Vagina (tissue), 2 donors: ENCODE data around the gene ABCF2. TPM values are rescaled to one million over a fixed set of nuclear protein-coding genes. Genes with fewer than 3 reads are reported as not detected.

ENCODE experiments used
- DNase-seq, 2 donors: peaks; one replicate each; pipeline ENCODE4 v3.0.0-alpha.2; 2017; ENCODE audit errors: extremely low spot score in 2 of 2
- H3K27ac ChIP-seq: fragments of 200-600 bp; sonication (generic); one replicate; pipeline ENCODE4 v1.5.1; 2019
- H3K27me3 ChIP-seq: fragments of 200-600 bp; sonication (generic); one replicate; pipeline ENCODE4 v1.5.1; 2019
- H3K36me3 ChIP-seq, 2 donors: fragments of 200-600 bp; sonication (generic); one replicate each; pipeline ENCODE4 v1.5.1; 2017 to 2019
- H3K4me1 ChIP-seq: fragments of 200-600 bp; sonication (generic); one replicate; pipeline ENCODE4 v1.5.1; 2019
- H3K4me3 ChIP-seq, 2 donors: fragments of 200-600 bp; sonication (generic); 1 replicate in 1 of 2; 2 replicates in 1 of 2; pipeline ENCODE4 v1.5.1; 2016 to 2019
- H3K9me3 ChIP-seq: fragments of 200-600 bp; sonication (generic); one replicate; pipeline ENCODE4 v1.5.1; 2019
- CTCF ChIP-seq, 3 experiments: fragments of 450-650 bp in 2 of 3; fragments of 200-600 bp in 1 of 3; sonication (generic) in 1 of 3; IDR thresholded peaks; one replicate each; pipeline ENCODE4 v1.5.1; 2017 to 2019; ENCODE audit warnings: antibody characterized with exemption in 3 of 3, mild to moderate bottlenecking in 2 of 3, moderate library complexity in 2 of 3
- POLR2A ChIP-seq, 2 donors: fragments of 450-650 bp; IDR thresholded peaks; one replicate each; pipeline ENCODE4 v1.6.1; 2017; ENCODE audit warnings: antibody characterized with exemption in 2 of 2, mild to moderate bottlenecking in 2 of 2, moderate library complexity in 2 of 2
- POLR2AphosphoS5 ChIP-seq, 2 donors: sonication (generic); formaldehyde crosslinking; IDR thresholded peaks; one replicate each; pipeline ENCODE4 v1.9.0; 2017; ENCODE audit warnings: antibody characterized with exemption in 2 of 2, mild to moderate bottlenecking in 2 of 2, low read depth in 1 of 2; ENCODE audit not compliant: insufficient read depth in 1 of 2
- intact Hi-C: fragments of 100-400 bp; cut with DNase I; formaldehyde crosslinking; loops from one replicate; pipeline ENCODE4 v1.15.1; 2023
- total RNA-seq: library from RNA; depleted of rRNA; stranded (reverse); fragments of >200 nt; gene quantifications from one replicate; pipeline ENCODE4 v1.2.3, GENCODE V29; 2016

Gene ABCF2
- total RNA-seq, 1 donor from 2014 or later, result 25.3 TPM

DNA sequence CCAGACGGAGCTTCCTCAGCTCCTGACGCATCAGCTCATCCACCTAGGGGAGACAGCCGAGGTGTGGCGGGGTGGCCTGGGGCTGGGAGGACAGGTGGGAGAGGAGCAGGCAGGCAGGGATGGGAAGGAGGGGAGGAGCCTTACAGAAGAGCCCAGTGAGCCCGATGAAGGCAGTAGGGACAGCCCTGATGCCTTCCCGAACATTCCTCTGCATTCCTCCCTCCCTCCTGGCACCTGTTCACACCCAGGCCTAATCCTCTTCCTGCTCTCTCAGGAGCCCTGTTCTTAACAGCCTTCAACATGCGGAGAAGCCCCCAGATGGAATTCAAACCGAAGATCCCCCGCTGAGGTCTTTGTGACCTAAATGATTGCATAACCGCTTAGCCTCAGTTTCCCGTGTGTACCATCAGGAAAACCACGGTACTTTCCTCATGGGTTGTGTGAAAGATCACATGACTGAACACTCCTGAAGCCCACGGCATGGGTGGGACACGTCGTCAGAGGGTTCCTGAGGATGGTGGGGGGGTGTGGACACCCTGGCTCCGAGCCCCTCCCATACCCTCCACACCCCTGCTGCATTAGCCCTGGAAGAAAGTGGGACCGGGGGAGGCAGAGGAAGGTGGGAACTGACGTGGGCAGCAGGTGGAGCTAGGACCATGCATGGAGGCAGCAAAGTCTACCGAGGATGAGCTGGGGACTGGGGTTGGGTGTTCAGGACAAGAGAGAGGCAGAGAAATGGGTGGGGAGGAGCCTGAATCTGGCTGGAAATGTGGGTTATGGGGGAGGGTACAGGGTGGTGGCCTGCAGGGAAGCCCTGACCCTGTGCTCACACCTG, 31.2 kb downstream of the ABCF2 start:
- no peak for TF ChIP-seq POLR2A (IDR thresholded peaks at IDR 0.05)
- no peak for TF ChIP-seq CTCF (IDR thresholded peaks at IDR 0.05)
- H3K4me3 ChIP-seq, result no peak overlapping the region
- no peak for DNase-seq
- no peaks in the 10 kb centered on the region for H3K27me3 ChIP-seq
- peaks cover 14% of the 10 kb centered on the region for H3K4me1 ChIP-seq
- intact Hi-C loops, result no loop called here
- no peaks in the 10 kb centered on the region for H3K36me3 ChIP-seq
- no peaks in the 10 kb centered on the region for H3K9me3 ChIP-seq
- no peak overlapping the region for H3K27ac ChIP-seq

- peaks cover 3% of the 10 kb centered on the region for H3K4me1 ChIP-seq
- H3K27me3 ChIP-seq, result no peaks in the 10 kb centered on the region
- H3K36me3 ChIP-seq, result no peaks in the 10 kb centered on the region
- intact Hi-C loops, result no loop called here
- H3K9me3 ChIP-seq, result no peaks in the 10 kb centered on the region
- DNase-seq, result no peak
- TF ChIP-seq CTCF (IDR thresholded peaks at IDR 0.05), result no peak
- TF ChIP-seq POLR2AphosphoS5 (IDR thresholded peaks at IDR 0.05; ENCODE audit: insufficient read depth in 1 of 2, low read depth in 1 of 2), result no peak
- no peak for TF ChIP-seq POLR2A (IDR thresholded peaks at IDR 0.05)
- H3K27ac ChIP-seq, result no peak overlapping the region
- H3K4me3 ChIP-seq, result no peak overlapping the region
These were observed 32.8 kb downstream of the ABCF2 start for GRCh38 chr7:151194188-151194587.

DNA sequence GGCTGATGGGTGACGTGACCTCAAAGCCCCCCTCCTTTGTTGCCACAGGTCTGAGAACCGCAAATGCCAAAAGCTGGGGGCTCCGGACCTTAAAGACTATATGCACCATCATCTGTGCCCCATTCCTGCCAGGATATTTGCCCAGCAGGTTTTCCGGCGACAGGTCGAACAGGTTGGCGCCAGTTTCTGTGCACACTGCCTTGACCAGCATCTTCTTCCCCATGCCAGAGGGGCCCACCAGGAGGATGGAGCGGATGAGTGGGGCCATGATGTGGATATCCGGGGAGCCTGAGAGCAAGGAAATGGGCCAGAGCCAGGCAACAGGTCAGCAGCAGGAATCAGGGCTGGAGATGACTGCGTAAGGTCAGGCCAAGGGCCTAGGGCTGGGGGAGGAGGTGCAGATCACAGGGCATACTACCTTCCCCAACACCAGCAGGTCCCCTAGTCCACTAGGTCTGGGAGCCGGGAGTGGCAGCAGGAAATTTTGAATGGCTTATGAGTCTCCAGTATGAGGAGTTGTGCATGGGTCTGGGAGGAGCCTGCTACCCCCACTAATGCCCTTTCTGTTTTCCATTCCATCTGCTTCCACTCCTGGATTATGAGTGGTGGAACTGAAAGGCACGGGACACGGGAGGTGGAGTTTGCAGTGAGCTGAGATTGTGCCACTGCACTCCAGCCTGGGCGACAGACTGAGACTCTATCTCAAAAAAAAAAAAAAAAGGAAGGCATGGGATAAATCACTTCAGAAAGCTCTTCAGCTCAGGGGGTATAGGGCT, 33.6 kb downstream of the ABCF2 start:
- intact Hi-C loops, result no loop called here
- no peak overlapping the region for H3K27ac ChIP-seq
- no peaks in the 10 kb centered on the region for H3K9me3 ChIP-seq
- DNase-seq, result no peak
- no peaks in the 10 kb centered on the region for H3K4me1 ChIP-seq
- H3K36me3 ChIP-seq, result no peaks in the 10 kb centered on the region
- H3K4me3 ChIP-seq, result no peak overlapping the region
- no peaks in the 10 kb centered on the region for H3K27me3 ChIP-seq
- TF ChIP-seq CTCF (IDR thresholded peaks at IDR 0.05) (no peak), POLR2A (IDR thresholded peaks at IDR 0.05) (no peak), POLR2AphosphoS5 (IDR thresholded peaks at IDR 0.05; ENCODE audit: insufficient read depth in 1 of 2, low read depth in 1 of 2) (no peak)

- DNase-seq, result no peak
- intact Hi-C loops, result no loop called here
- no peaks in the 10 kb centered on the region for H3K36me3 ChIP-seq
- TF ChIP-seq POLR2AphosphoS5 (IDR thresholded peaks at IDR 0.05; ENCODE audit: insufficient read depth in 1 of 2, low read depth in 1 of 2) (no peak), CTCF (IDR thresholded peaks at IDR 0.05) (no peak), POLR2A (IDR thresholded peaks at IDR 0.05) (no peak)
- H3K4me3 ChIP-seq, result no peak overlapping the region
- no peaks in the 10 kb centered on the region for H3K9me3 ChIP-seq
- H3K27ac ChIP-seq, result no peak overlapping the region
- no peaks in the 10 kb centered on the region for H3K27me3 ChIP-seq
- H3K4me1 ChIP-seq, result no peaks in the 10 kb centered on the region
These were observed 34.9 kb downstream of the ABCF2 start for GRCh38 chr7:151192002-151192539.
